Measurements from ENCODE around the gene PLCB4. TPM values are rescaled to one million over a fixed set of nuclear protein-coding genes. Genes with fewer than 3 reads are reported as not detected.

The PLCB4 gene
- polyA plus RNA-seq, 1 donor (not counting 4 experiments of a cell fraction or from before 2014, with no cell fraction given), result 4.1 TPM

DNA sequence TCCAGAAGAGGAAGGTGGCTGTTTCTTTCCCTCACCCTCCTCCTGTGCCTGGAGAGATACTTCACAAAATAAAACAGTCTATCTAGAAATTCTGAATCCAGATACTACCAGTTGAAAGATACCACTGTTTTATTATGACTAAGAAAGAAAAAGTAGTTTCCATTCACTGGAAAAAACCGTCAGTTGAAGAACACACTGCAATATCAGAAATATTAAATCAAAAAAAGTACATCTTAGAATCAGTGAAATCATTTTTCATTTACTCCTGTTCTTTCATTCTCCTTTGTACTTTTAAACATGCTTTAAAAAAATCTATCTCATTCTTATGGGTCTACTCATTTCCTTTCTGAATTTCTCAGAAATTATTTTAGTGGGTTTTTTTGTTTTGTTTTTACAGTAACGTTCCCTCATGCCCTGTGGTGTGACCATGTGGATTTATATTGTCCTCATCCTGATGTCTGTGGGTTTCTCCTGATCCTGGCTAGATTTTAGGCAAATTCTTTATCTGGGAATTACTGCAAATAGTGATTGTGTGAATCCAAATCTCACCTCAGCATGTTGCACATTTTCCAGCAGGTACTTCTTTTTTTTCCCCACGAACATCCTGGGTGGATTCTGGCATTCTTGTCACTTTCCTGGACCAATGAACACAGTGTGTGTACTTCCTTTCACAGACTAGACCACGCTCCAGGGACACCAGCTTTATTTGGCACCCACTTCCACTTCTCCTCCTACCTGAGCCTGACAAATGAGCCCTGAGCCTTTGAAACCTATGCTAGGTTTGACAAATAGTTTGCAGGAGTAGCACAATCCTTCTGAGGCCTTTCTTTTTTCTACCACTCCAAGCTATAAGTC, 331.5 kb downstream of the PLCB4 start:
- no peaks in the 10 kb centered on the region for H3K9me1 ChIP-seq (ENCODE audit: control insufficient read depth, extremely low read depth, insufficient read depth, low read length)
- dilution Hi-C loops (cut with MboI; ENCODE audit: extremely low pct_ligation_motif_present, low sequenced_read_pairs), result no loop called here
- no peaks in the 10 kb centered on the region for H3K36me3 ChIP-seq (ENCODE audit: control insufficient read depth in 2 of 2, extremely low read depth in 1 of 2, insufficient read depth in 2 of 2, low read length in 2 of 2)
- no peak overlapping the region for H3K4me2 ChIP-seq (ENCODE audit: control insufficient read depth, extremely low read depth, insufficient read depth, low read depth, low read length)
- H2AFZ ChIP-seq (ENCODE audit: control insufficient read depth, low read length), result no peak overlapping the region
- no peaks in the 10 kb centered on the region for H4K20me1 ChIP-seq (ENCODE audit: control insufficient read depth, extremely low read depth, insufficient read depth, low read length)
- FAIRE-seq, result no peak
- no peaks in the 10 kb centered on the region for H3K79me2 ChIP-seq (ENCODE audit: control insufficient read depth, insufficient read depth, low read length)
- no peak overlapping the region for H3K9ac ChIP-seq (ENCODE audit: control insufficient read depth, extremely low read depth, insufficient read depth, low read length)
- TF ChIP-seq EZH2 (IDR thresholded peaks at IDR 0.05; ENCODE audit: low read length), result no peak
- TF ChIP-seq, protein P1, sequence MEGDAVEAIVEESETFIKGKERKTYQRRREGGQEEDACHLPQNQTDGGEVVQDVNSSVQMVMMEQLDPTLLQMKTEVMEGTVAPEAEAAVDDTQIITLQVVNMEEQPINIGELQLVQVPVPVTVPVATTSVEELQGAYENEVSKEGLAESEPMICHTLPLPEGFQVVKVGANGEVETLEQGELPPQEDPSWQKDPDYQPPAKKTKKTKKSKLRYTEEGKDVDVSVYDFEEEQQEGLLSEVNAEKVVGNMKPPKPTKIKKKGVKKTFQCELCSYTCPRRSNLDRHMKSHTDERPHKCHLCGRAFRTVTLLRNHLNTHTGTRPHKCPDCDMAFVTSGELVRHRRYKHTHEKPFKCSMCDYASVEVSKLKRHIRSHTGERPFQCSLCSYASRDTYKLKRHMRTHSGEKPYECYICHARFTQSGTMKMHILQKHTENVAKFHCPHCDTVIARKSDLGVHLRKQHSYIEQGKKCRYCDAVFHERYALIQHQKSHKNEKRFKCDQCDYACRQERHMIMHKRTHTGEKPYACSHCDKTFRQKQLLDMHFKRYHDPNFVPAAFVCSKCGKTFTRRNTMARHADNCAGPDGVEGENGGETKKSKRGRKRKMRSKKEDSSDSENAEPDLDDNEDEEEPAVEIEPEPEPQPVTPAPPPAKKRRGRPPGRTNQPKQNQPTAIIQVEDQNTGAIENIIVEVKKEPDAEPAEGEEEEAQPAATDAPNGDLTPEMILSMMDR (optimal IDR thresholded peaks at IDR 0.05 in 1 of 3, IDR thresholded peaks at IDR 0.05 in 1 of 3, conservative IDR thresholded peaks at IDR 0.05 in 1 of 3; ENCODE audit: extremely low read depth in 1 of 3, insufficient read depth in 2 of 3, low read length in 3 of 3), result no peak
- H3K4me3 ChIP-seq (ENCODE audit: control insufficient read depth in 2 of 3, extremely low read depth in 1 of 3, insufficient read depth in 2 of 3, low read depth in 1 of 3, low read length in 3 of 3), result no peak overlapping the region
- no peaks in the 10 kb centered on the region for H3K27me3 ChIP-seq (ENCODE audit: control insufficient read depth, extremely low read depth, insufficient read depth, low read length)
- H3K27ac ChIP-seq (ENCODE audit: control insufficient read depth, insufficient read depth, low read length), result no peak overlapping the region
- no peaks in the 10 kb centered on the region for H3K9me3 ChIP-seq (ENCODE audit: control insufficient read depth, low read depth, low read length)
- no peaks in the 10 kb centered on the region for H3K4me1 ChIP-seq (ENCODE audit: control insufficient read depth, extremely low read depth, insufficient read depth, low read length)
- DNase-seq (ENCODE audit: low read depth, low spot score), result no peak

DNA sequence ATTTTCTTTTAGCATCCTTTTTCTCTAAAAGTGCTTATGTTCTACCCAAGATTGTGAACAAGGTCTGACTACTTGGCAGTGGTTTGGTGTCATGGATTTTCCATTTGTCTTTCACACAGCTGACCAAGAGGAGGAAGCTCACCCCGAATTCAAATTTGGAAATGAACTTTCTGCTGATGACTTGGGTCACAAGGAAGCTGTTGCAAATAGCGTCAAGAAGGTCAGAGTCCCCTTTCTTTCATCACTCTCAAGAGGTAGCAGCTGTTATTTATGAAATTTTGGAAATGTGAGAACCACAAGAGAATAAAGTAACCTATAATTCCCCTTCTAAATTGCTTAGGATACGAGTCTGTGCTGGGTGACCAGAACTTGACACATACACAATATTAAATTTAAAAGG, 332.5 kb downstream of the PLCB4 start:
- no peaks in the 10 kb centered on the region for H3K4me1 ChIP-seq (ENCODE audit: control insufficient read depth, extremely low read depth, insufficient read depth, low read length)
- H4K20me1 ChIP-seq (ENCODE audit: control insufficient read depth, extremely low read depth, insufficient read depth, low read length), result no peaks in the 10 kb centered on the region
- no peak for FAIRE-seq

More for the DNA sequence above, 332.5 kb downstream of the PLCB4 start:
- no peak overlapping the region for H3K9ac ChIP-seq (ENCODE audit: control insufficient read depth, extremely low read depth, insufficient read depth, low read length)
- H3K79me2 ChIP-seq (ENCODE audit: control insufficient read depth, insufficient read depth, low read length), result no peaks in the 10 kb centered on the region
- H2AFZ ChIP-seq (ENCODE audit: control insufficient read depth, low read length), result no peak overlapping the region
- no peaks in the 10 kb centered on the region for H3K27me3 ChIP-seq (ENCODE audit: control insufficient read depth, extremely low read depth, insufficient read depth, low read length)
- H3K27ac ChIP-seq (ENCODE audit: control insufficient read depth, insufficient read depth, low read length), result no peak overlapping the region
- H3K9me3 ChIP-seq (ENCODE audit: control insufficient read depth, low read depth, low read length), result no peaks in the 10 kb centered on the region
- H3K9me1 ChIP-seq (ENCODE audit: control insufficient read depth, extremely low read depth, insufficient read depth, low read length), result no peaks in the 10 kb centered on the region
- DNase-seq (ENCODE audit: low read depth, low spot score), result no peak
- dilution Hi-C loops (cut with MboI; ENCODE audit: extremely low pct_ligation_motif_present, low sequenced_read_pairs), result no loop called here
- no peak overlapping the region for H3K4me3 ChIP-seq (ENCODE audit: control insufficient read depth in 2 of 3, extremely low read depth in 1 of 3, insufficient read depth in 2 of 3, low read depth in 1 of 3, low read length in 3 of 3)
- no peak overlapping the region for H3K4me2 ChIP-seq (ENCODE audit: control insufficient read depth, extremely low read depth, insufficient read depth, low read depth, low read length)
- TF ChIP-seq, protein P1 (optimal IDR thresholded peaks at IDR 0.05 in 1 of 3, IDR thresholded peaks at IDR 0.05 in 1 of 3, conservative IDR thresholded peaks at IDR 0.05 in 1 of 3; ENCODE audit: extremely low read depth in 1 of 3, insufficient read depth in 2 of 3, low read length in 3 of 3), result no peak
- TF ChIP-seq EZH2 (IDR thresholded peaks at IDR 0.05; ENCODE audit: low read length), result no peak
- no peaks in the 10 kb centered on the region for H3K36me3 ChIP-seq (ENCODE audit: control insufficient read depth in 2 of 2, extremely low read depth in 1 of 2, insufficient read depth in 2 of 2, low read length in 2 of 2)
